HEK293 (cell line): ENCODE measurements around the gene HDDC3.
A peak's percentile ranks its signal among the peaks of the same experiment; 100 is the strongest.

Experiments used
- CTCF ChIA-PET: fragments of 350-600 bp; formaldehyde crosslinking; extraction: SDS; loops from one replicate; lab custom pipeline; 2021; ENCODE audit warnings: antibody characterized with exemption; lab: Yijun Ruan, JAX
- POLR2A ChIA-PET: fragments of 300-600 bp; formaldehyde crosslinking; extraction: SDS; loops from one replicate; lab custom pipeline; 2020; ENCODE audit warnings: antibody characterized with exemption, inconsistent platforms; lab: Yijun Ruan, JAX
- H3K27ac ChIP-seq: fragments of 200-500 bp; sonication (Bioruptor generic); 2 replicates; pipeline ENCODE4 v1.5.1; 2014; ENCODE audit warnings: low read depth, low read length, control low read depth, inconsistent platforms; ENCODE audit errors: extremely low read depth
- H3K36me3 ChIP-seq, 2 experiments: fragments of 200-500 bp in 1 of 2; sonication (Bioruptor generic) in 1 of 2; 1 replicate in 1 of 2; 2 replicates in 1 of 2; pipeline ENCODE4 v1.5.1; 2014 to 2017; ENCODE audit warnings: inconsistent platforms in 2 of 2, low read length in 2 of 2; ENCODE audit not compliant: control insufficient read depth in 2 of 2, insufficient read depth in 1 of 2
- H3K4me1 ChIP-seq: fragments of 200-500 bp; sonication (Bioruptor generic); 2 replicates; pipeline ENCODE4 v1.5.1; 2014; ENCODE audit warnings: mild to moderate bottlenecking, low read length, inconsistent platforms; ENCODE audit not compliant: control insufficient read depth, insufficient read depth
- H3K4me3 ChIP-seq: 2 replicates; pipeline ENCODE4 v1.5.1; 2011; ENCODE audit warnings: low read depth, mild to moderate bottlenecking, control low read depth, low read length, moderate library complexity
- H3K9me3 ChIP-seq: fragments of 200-500 bp; sonication (Bioruptor generic); 2 replicates; pipeline ENCODE4 v1.5.1; 2014; ENCODE audit warnings: low read depth, low read length, inconsistent platforms; ENCODE audit not compliant: control insufficient read depth, insufficient read depth
- AEBP2 ChIP-seq: fragments of 450-650 bp; formaldehyde crosslinking; IDR thresholded peaks from 2 replicates; pipeline ENCODE4 v1.5.1; 2016; ENCODE audit warnings: missing biosample characterization, missing genetic modification characterization, borderline replicate concordance
- BCL11A ChIP-seq: fragments of 450-650 bp; formaldehyde crosslinking; IDR thresholded peaks from 2 replicates; pipeline ENCODE4 v1.5.1; 2016; ENCODE audit warnings: low read depth, missing biosample characterization, missing genetic modification characterization
- HOXA7 ChIP-seq: sonication (generic); formaldehyde crosslinking; IDR thresholded peaks from 2 replicates; pipeline ENCODE4 v1.8.1; 2022; ENCODE audit warnings: missing genetic modification reagents, borderline replicate concordance
- IKZF3 ChIP-seq: fragments of 450-650 bp; IDR thresholded peaks from 2 replicates; pipeline ENCODE4 v1.5.0; 2018; ENCODE audit warnings: missing biosample characterization, mild to moderate bottlenecking, missing genetic modification characterization, moderate library complexity
- KLF9 ChIP-seq: fragments of 450-650 bp; formaldehyde crosslinking; IDR thresholded peaks from 2 replicates; pipeline ENCODE4 v1.5.1; 2016; ENCODE audit warnings: missing biosample characterization, missing genetic modification characterization, low read depth
- PRDM10 ChIP-seq: fragments of 450-650 bp; formaldehyde crosslinking; IDR thresholded peaks from 2 replicates; pipeline ENCODE4 v1.5.1; 2016; ENCODE audit warnings: missing biosample characterization, missing genetic modification characterization
- SP2 ChIP-seq: fragments of 450-650 bp; formaldehyde crosslinking; IDR thresholded peaks from 2 replicates; pipeline ENCODE4 v1.5.1; 2016; ENCODE audit warnings: missing biosample characterization, missing genetic modification characterization
- SP3 ChIP-seq: fragments of 450-650 bp; formaldehyde crosslinking; IDR thresholded peaks from 2 replicates; pipeline ENCODE4 v1.5.1; 2016; ENCODE audit warnings: missing biosample characterization, missing genetic modification characterization
- SP7 ChIP-seq: fragments of 450-650 bp; formaldehyde crosslinking; IDR thresholded peaks from 2 replicates; pipeline ENCODE4 v1.5.1; 2016; ENCODE audit warnings: missing biosample characterization, missing genetic modification characterization
- WT1 ChIP-seq: fragments of 450-650 bp; formaldehyde crosslinking; IDR thresholded peaks from 2 replicates; pipeline ENCODE4 v1.5.1; 2016; ENCODE audit warnings: missing biosample characterization, missing genetic modification characterization
- ZBTB21 ChIP-seq: fragments of 450-650 bp; formaldehyde crosslinking; IDR thresholded peaks from 2 replicates; pipeline ENCODE4 v1.5.1; 2017; ENCODE audit warnings: missing biosample characterization, missing genetic modification characterization
- ZBTB6 ChIP-seq: fragments of 450-650 bp; formaldehyde crosslinking; IDR thresholded peaks from 2 replicates; pipeline ENCODE4 v1.5.1; 2017; ENCODE audit warnings: missing biosample characterization, missing genetic modification characterization
- ZFHX2 ChIP-seq: fragments of 450-650 bp; formaldehyde crosslinking; conservative IDR thresholded peaks from 2 replicates; pipeline ENCODE4 v1.5.1; 2016; ENCODE audit warnings: missing biosample characterization, missing genetic modification characterization
- ZFP41 ChIP-seq: fragments of 450-650 bp; formaldehyde crosslinking; IDR thresholded peaks from 2 replicates; pipeline ENCODE4 v1.5.1; 2016; ENCODE audit warnings: missing biosample characterization, missing genetic modification characterization, borderline replicate concordance
- ZNF112 ChIP-seq: fragments of 450-650 bp; formaldehyde crosslinking; IDR thresholded peaks from 2 replicates; pipeline ENCODE4 v1.5.0; 2017; ENCODE audit warnings: missing biosample characterization, missing genetic modification characterization
- ZNF133 ChIP-seq: fragments of 450-650 bp; formaldehyde crosslinking; IDR thresholded peaks from 2 replicates; pipeline ENCODE4 v1.5.1; 2016; ENCODE audit warnings: missing biosample characterization, missing genetic modification characterization
- ZNF223 ChIP-seq: fragments of 450-650 bp; formaldehyde crosslinking; IDR thresholded peaks from 2 replicates; pipeline ENCODE4 v1.5.1; 2016; ENCODE audit warnings: missing biosample characterization, missing genetic modification characterization
- ZNF354C ChIP-seq: fragments of 450-650 bp; formaldehyde crosslinking; IDR thresholded peaks from 2 replicates; pipeline ENCODE4 v1.5.1; 2016; ENCODE audit warnings: missing biosample characterization, missing genetic modification characterization, low read depth, borderline replicate concordance
- ZNF404 ChIP-seq: fragments of 450-650 bp; formaldehyde crosslinking; IDR thresholded peaks from 2 replicates; pipeline ENCODE4 v1.5.1; 2017; ENCODE audit warnings: missing biosample characterization, missing genetic modification characterization
- ZNF580 ChIP-seq: fragments of 450-650 bp; formaldehyde crosslinking; IDR thresholded peaks from 2 replicates; pipeline ENCODE4 v1.5.1; 2016; ENCODE audit warnings: missing biosample characterization, missing genetic modification characterization
- ZNF624 ChIP-seq: fragments of 450-650 bp; formaldehyde crosslinking; IDR thresholded peaks from 2 replicates; pipeline ENCODE4 v1.5.1; 2017; ENCODE audit warnings: missing biosample characterization, missing genetic modification characterization
- ZNF629 ChIP-seq: fragments of 450-650 bp; formaldehyde crosslinking; IDR thresholded peaks from 2 replicates; pipeline ENCODE4 v1.5.1; 2017; ENCODE audit warnings: missing biosample characterization, missing genetic modification characterization
- ZNF658 ChIP-seq: fragments of 450-650 bp; formaldehyde crosslinking; IDR thresholded peaks from 2 replicates; pipeline ENCODE4; 2016; ENCODE audit warnings: missing biosample characterization, missing genetic modification characterization
- ZNF692 ChIP-seq: fragments of 450-650 bp; formaldehyde crosslinking; IDR thresholded peaks from 2 replicates; pipeline ENCODE4 v1.5.1; 2016; ENCODE audit warnings: missing biosample characterization, missing genetic modification characterization
- ZNF791 ChIP-seq: fragments of 450-650 bp; formaldehyde crosslinking; IDR thresholded peaks from 2 replicates; pipeline ENCODE4 v1.5.1; 2016; ENCODE audit warnings: missing biosample characterization, missing genetic modification characterization
- ZNF843 ChIP-seq: fragments of 450-650 bp; formaldehyde crosslinking; IDR thresholded peaks from 2 replicates; pipeline ENCODE4 v1.5.1; 2016; ENCODE audit warnings: missing biosample characterization, missing genetic modification characterization
- ZSCAN5A ChIP-seq: fragments of 450-650 bp; formaldehyde crosslinking; IDR thresholded peaks from 2 replicates; pipeline ENCODE4 v1.5.1; 2016; ENCODE audit warnings: missing biosample characterization, missing genetic modification characterization

The HDDC3 gene

GRCh38 chr15:90934256-90934948 is 2.1 kb upstream of the HDDC3 start:
- CTCF ChIA-PET = interaction anchor here (0.6 to 11.7 kb wide), 49 partner anchors 8 to 794 kb away, joined by 3 to 163 read pairs (median 4); partner anchors contain the start of genes BLM, FES, MAN2A2 and RCCD1
- peak overlapping the region; percentile 83 for H3K4me3 ChIP-seq
- H3K9me3 ChIP-seq = no peaks in the 10 kb centered on the region
- peaks cover 26 to 28% of the 10 kb centered on the region in 2 experiments; a peak in 2 of 3 replicates for H3K36me3 ChIP-seq
- POLR2A ChIA-PET = interaction anchor here (0.8 to 11.4 kb wide), 17 partner anchors 7 to 403 kb away, joined by 3 to 179 read pairs (median 5); partner anchors contain the start of genes MAN2A2, PRC1, RCCD1 and VPS33B
- H3K27ac ChIP-seq = peak overlapping the region; percentile 32; the same call in 1 of the 2 replicates
- 0 out of 2 replicates have a peak, but pooled peaks cover 2% of the 10 kb centered on the region for H3K4me1 ChIP-seq
- no peak for TF ChIP-seq ZNF624 (tag by site-specific recombination)
- TF ChIP-seq ZNF843 (tag by site-specific recombination) = no peak
- TF ChIP-seq ZNF658 (tag by site-specific recombination) = no peak
- TF ChIP-seq ZFHX2 = peak; percentile 42; the same call in 1 of the 2 replicates
- TF ChIP-seq HOXA7 = no peak
- TF ChIP-seq ZNF354C (tag by site-specific recombination) = no peak
- no peak for TF ChIP-seq WT1 (tag by site-specific recombination)
- peak; percentile 60; the same call in 1 of the 2 replicates for TF ChIP-seq IKZF3
- peak; percentile 82 for TF ChIP-seq PRDM10 (tag by site-specific recombination)
- no peak for TF ChIP-seq BCL11A (tag by site-specific recombination)
- no peak for TF ChIP-seq ZNF112 (tag by site-specific recombination)
- TF ChIP-seq SP2 = no peak
- no peak for TF ChIP-seq ZNF692 (tag by site-specific recombination)
- TF ChIP-seq ZNF629 (tag by site-specific recombination) = 0 out of 2 replicates have a peak, but pooled peaks have one; percentile 9
- no peak for TF ChIP-seq ZBTB21 (tag by site-specific recombination)
- no peak for TF ChIP-seq ZNF133
- no peak for TF ChIP-seq ZSCAN5A (tag by site-specific recombination)
- TF ChIP-seq ZBTB6 (tag by site-specific recombination) = no peak; the same call in 1 of the 2 replicates
- TF ChIP-seq SP3 (tag by site-specific recombination) = no peak; the same call in 1 of the 2 replicates
- TF ChIP-seq AEBP2 (tag by site-specific recombination) = no peak
- TF ChIP-seq ZNF223 = no peak
- TF ChIP-seq ZFP41 (tag by site-specific recombination) = no peak
- no peak for TF ChIP-seq ZNF404 (tag by site-specific recombination)
- TF ChIP-seq ZNF580 (tag by site-specific recombination) = peak; percentile 63; the same call in 1 of the 2 replicates
- TF ChIP-seq ZNF791 (tag by site-specific recombination) = no peak
- TF ChIP-seq SP7 (tag by site-specific recombination) = 0 out of 2 replicates have a peak, but pooled peaks have one; percentile 4
- TF ChIP-seq KLF9 (tag by site-specific recombination) = no peak; the same call in 1 of the 2 replicates
